ENCODE data around the gene DHX32.
"Not testable (repeated sequence)": the region's sequence is repeated elsewhere in the genome, so short reads cannot be mapped to it uniquely, and the experiment has no call there.

GRCh38 chr10:125905069-125905994 lies 24.2 kb upstream of the DHX32 start:
- not testable (repeated sequence) for TF ChIP-seq CTCF (IDR thresholded peaks at IDR 0.05; ENCODE audit: low read depth, low read length); EZH2phosphoT487 (IDR thresholded peaks at IDR 0.05; ENCODE audit: low read depth)
